ENCODE data around the gene ARL5B. TPM values are rescaled to one million over a fixed set of nuclear protein-coding genes. Genes with fewer than 3 reads are reported as not detected.

The ARL5B gene
- total RNA-seq, 1 experiment from 2014 or later = 12.2 TPM

GRCh38 chr10:18647151-18647550 is 12.1 kb upstream of the ARL5B start:
- in situ Hi-C loops (cut with HindIII; ENCODE audit: low pct_unique_long_range_greater_than_20kb, low sequenced_read_pairs) (no loop called here), intact Hi-C loops (cut with micrococcal nuclease; ENCODE audit: unreplicated experiment) (no loop called here)
- DNase-seq (ENCODE audit: low read depth, low spot score) (no peak), ATAC-seq (no peak)
- H3K4me1 ChIP-seq (ENCODE audit: control insufficient read depth, insufficient read depth, low read length) = peaks cover 5% of the 10 kb centered on the region; the same call in 1 of the 2 replicates
- ChIA-PET CTCF (no interaction called here), POLR2A (no interaction called here)
- no peak overlapping the region for H3K27ac ChIP-seq (ENCODE audit: low read length)
- no TSS peak for BruUV-seq (replicated peaks)
- no peaks in the 10 kb centered on the region for H3K27me3 ChIP-seq (ENCODE audit: control insufficient read depth, insufficient read depth, low read length)
- H3K9me3 ChIP-seq (ENCODE audit: control insufficient read depth, insufficient read depth, low read depth, low read length) = no peaks in the 10 kb centered on the region
- TF ChIP-seq CTCF (IDR thresholded peaks at IDR 0.05) = no peak
- no peak for TF ChIP-seq POLR2AphosphoS5 (IDR thresholded peaks at IDR 0.05; ENCODE audit: low read depth, low read length)
- no peak for TF ChIP-seq TCF7L2 (IDR thresholded peaks at IDR 0.05; ENCODE audit: low read depth, low read length)
- TF ChIP-seq SIN3A (IDR thresholded peaks at IDR 0.05; ENCODE audit: borderline replicate concordance, insufficient read depth, low read depth, low read length) = no peak
- TF ChIP-seq, protein P1, sequence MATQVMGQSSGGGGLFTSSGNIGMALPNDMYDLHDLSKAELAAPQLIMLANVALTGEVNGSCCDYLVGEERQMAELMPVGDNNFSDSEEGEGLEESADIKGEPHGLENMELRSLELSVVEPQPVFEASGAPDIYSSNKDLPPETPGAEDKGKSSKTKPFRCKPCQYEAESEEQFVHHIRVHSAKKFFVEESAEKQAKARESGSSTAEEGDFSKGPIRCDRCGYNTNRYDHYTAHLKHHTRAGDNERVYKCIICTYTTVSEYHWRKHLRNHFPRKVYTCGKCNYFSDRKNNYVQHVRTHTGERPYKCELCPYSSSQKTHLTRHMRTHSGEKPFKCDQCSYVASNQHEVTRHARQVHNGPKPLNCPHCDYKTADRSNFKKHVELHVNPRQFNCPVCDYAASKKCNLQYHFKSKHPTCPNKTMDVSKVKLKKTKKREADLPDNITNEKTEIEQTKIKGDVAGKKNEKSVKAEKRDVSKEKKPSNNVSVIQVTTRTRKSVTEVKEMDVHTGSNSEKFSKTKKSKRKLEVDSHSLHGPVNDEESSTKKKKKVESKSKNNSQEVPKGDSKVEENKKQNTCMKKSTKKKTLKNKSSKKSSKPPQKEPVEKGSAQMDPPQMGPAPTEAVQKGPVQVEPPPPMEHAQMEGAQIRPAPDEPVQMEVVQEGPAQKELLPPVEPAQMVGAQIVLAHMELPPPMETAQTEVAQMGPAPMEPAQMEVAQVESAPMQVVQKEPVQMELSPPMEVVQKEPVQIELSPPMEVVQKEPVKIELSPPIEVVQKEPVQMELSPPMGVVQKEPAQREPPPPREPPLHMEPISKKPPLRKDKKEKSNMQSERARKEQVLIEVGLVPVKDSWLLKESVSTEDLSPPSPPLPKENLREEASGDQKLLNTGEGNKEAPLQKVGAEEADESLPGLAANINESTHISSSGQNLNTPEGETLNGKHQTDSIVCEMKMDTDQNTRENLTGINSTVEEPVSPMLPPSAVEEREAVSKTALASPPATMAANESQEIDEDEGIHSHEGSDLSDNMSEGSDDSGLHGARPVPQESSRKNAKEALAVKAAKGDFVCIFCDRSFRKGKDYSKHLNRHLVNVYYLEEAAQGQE (IDR thresholded peaks at IDR 0.05; ENCODE audit: insufficient read depth in 1 of 2, low read depth in 2 of 2, low read length in 1 of 2) = no peak
- no peak overlapping the region for H3K4me3 ChIP-seq (ENCODE audit: low read depth in 2 of 2, low read length in 2 of 2)
- peaks cover 5% of the 10 kb centered on the region; the same call in 1 of the 2 replicates for H3K36me3 ChIP-seq (ENCODE audit: control insufficient read depth, insufficient read depth, low read length)

DNA sequence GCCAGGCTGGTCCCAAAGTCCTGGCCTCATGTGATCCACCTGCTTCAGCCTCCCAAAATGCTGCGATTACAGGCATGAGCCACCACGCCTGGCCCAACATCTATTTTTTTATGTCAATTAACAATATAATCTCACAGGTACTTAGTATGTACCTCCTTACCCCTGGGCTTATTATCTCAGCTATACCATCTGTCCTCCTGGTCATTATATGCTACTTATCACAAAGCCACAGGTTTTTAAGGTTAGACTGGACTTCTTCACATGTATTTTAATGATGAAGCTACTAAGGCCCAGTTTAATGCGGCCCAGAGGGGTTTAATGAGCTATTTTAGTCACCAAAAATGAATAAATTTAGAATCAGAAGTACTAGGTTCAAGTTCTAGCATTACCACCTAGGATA is 11.3 kb upstream of the ARL5B start:
- BruUV-seq (replicated peaks) = no TSS peak
- in situ Hi-C loops (cut with HindIII; ENCODE audit: low pct_unique_long_range_greater_than_20kb, low sequenced_read_pairs) = no loop called here
- H3K27ac ChIP-seq (ENCODE audit: low read length) = no peak overlapping the region
- no peak for ATAC-seq
- peaks cover 5% of the 10 kb centered on the region; the same call in 1 of the 2 replicates for H3K4me1 ChIP-seq (ENCODE audit: control insufficient read depth, insufficient read depth, low read length)
- intact Hi-C loops (cut with micrococcal nuclease; ENCODE audit: unreplicated experiment) = no loop called here
- no peaks in the 10 kb centered on the region for H3K9me3 ChIP-seq (ENCODE audit: control insufficient read depth, insufficient read depth, low read depth, low read length)
- POLR2A ChIA-PET = interaction anchor here (0.6 kb wide), 1 partner anchor 328 kb away, joined by 4 read pairs; no protein-coding TSS in a partner anchor
- CTCF ChIA-PET = no interaction called here
- TF ChIP-seq CTCF (IDR thresholded peaks at IDR 0.05) (no peak), POLR2AphosphoS5 (IDR thresholded peaks at IDR 0.05; ENCODE audit: low read depth, low read length) (no peak), SIN3A (IDR thresholded peaks at IDR 0.05; ENCODE audit: borderline replicate concordance, insufficient read depth, low read depth, low read length) (no peak), TCF7L2 (IDR thresholded peaks at IDR 0.05; ENCODE audit: low read depth, low read length) (no peak)
- TF ChIP-seq, protein P1 (IDR thresholded peaks at IDR 0.05; ENCODE audit: insufficient read depth in 1 of 2, low read depth in 2 of 2, low read length in 1 of 2) = no peak
- no peak for DNase-seq (ENCODE audit: low read depth, low spot score)
- peaks cover 5% of the 10 kb centered on the region; the same call in 1 of the 2 replicates for H3K36me3 ChIP-seq (ENCODE audit: control insufficient read depth, insufficient read depth, low read length)
- no peak overlapping the region for H3K4me3 ChIP-seq (ENCODE audit: low read depth in 2 of 2, low read length in 2 of 2)
- no peaks in the 10 kb centered on the region for H3K27me3 ChIP-seq (ENCODE audit: control insufficient read depth, insufficient read depth, low read length)
